Nephron (organoid): Measurements from ENCODE around the gene MAPK6.

ENCODE experiments used
- H3K27ac Mint-ChIP-seq, 3 experiments: 2 replicates each; pipeline ENCODE4 v1.8.0; 2020; ENCODE audit warnings: mixed read lengths in 3 of 3, mild to moderate bottlenecking in 2 of 3, moderate library complexity in 1 of 3
- H3K27me3 Mint-ChIP-seq: 2 replicates; pipeline ENCODE4 v1.8.0; 2021; ENCODE audit warnings: low read depth, mild to moderate bottlenecking, moderate library complexity, mixed read lengths
- H3K36me3 Mint-ChIP-seq: 2 replicates; pipeline ENCODE4 v1.8.0; 2020; ENCODE audit warnings: low read depth, mixed read lengths
- H3K4me1 Mint-ChIP-seq: 2 replicates; pipeline ENCODE4 v1.8.0; 2020; ENCODE audit warnings: mixed read lengths
- H3K4me3 Mint-ChIP-seq, 3 experiments: 2 replicates each; pipeline ENCODE4 v1.8.0; 2020; ENCODE audit warnings: mild to moderate bottlenecking in 3 of 3, mixed read lengths in 3 of 3, moderate library complexity in 2 of 3
- H3K9me3 Mint-ChIP-seq: 2 replicates; pipeline ENCODE4 v1.8.0; 2020; ENCODE audit warnings: mixed read lengths
- TF ChIP-seq, protein P1 (sequence below), 3 experiments: fragments of 200-600 bp; sonication (generic); IDR thresholded peaks; one replicate each; pipeline ENCODE4 v1.5.0; 2021; ENCODE audit warnings: antibody characterized with exemption in 3 of 3; ENCODE audit not compliant: unreplicated experiment in 3 of 3

Gene MAPK6

DNA sequence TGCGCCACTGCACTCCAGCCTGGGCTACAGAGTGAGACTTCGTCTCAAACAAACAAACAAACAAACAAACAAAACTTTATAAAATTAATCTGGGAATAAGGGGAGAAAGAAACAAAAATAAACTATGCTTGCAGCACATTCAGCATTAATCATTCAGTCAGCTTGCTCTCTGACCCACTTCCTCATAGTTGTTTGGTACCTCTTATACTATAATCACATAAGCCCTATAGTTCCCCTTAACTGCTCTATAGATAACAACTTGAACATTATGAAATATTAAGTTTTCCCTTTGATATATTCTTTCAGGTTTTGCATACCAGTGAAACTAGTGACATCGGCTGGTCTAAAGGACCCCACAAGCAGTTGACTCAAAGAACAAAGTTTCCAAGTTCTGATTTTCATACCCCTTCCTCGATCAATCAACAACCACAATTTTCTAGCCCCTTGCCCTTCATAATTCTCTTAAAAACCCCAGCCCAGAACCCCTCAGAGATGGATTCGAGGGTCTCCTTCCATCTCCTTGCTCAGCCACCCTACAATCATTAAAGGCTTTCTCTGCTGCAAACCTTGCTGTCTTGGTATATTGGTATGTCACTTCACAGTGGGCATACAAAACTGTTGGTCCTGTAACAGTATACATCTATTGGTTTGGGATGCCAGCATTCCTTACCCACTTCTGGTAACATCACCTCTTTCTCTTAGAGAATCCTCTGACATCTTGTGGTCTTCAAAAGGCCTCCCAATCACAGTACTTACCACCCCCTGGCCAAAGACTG lies 67.2 kb downstream of the MAPK6 start:
- Mint-ChIP-seq H3K27me3 (peaks cover 4% of the 10 kb centered on the region), H3K4me3 (no peak overlapping the region), H3K27ac (no peak overlapping the region), H3K9me3 (peaks cover 13% of the 10 kb centered on the region), H3K4me1 (no peaks in the 10 kb centered on the region), H3K36me3 (peaks cover 8% of the 10 kb centered on the region)
- TF ChIP-seq, protein P1, sequence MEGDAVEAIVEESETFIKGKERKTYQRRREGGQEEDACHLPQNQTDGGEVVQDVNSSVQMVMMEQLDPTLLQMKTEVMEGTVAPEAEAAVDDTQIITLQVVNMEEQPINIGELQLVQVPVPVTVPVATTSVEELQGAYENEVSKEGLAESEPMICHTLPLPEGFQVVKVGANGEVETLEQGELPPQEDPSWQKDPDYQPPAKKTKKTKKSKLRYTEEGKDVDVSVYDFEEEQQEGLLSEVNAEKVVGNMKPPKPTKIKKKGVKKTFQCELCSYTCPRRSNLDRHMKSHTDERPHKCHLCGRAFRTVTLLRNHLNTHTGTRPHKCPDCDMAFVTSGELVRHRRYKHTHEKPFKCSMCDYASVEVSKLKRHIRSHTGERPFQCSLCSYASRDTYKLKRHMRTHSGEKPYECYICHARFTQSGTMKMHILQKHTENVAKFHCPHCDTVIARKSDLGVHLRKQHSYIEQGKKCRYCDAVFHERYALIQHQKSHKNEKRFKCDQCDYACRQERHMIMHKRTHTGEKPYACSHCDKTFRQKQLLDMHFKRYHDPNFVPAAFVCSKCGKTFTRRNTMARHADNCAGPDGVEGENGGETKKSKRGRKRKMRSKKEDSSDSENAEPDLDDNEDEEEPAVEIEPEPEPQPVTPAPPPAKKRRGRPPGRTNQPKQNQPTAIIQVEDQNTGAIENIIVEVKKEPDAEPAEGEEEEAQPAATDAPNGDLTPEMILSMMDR (IDR thresholded peaks at IDR 0.05; ENCODE audit: unreplicated experiment in 3 of 3) = no peak

DNA sequence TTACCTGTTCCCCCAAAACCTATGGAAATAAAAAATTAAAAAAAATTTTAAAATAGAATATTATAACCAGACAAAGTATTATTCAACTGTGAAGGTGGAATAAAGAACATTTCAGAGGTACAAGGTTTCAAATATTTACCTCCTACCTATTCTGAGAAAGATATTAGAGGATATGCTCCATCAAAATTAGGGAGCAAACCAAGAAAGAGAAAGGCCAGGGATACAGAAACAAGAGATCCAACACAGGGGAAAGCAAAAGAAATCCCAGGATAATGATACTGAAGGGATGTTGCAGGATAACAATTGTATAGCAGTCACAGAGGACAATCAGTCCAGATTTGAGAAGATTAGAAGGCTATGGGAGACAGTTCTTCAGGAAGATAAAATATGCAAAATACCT lies 71.2 kb downstream of the MAPK6 start:
- peaks cover 8% of the 10 kb centered on the region for H3K36me3 Mint-ChIP-seq

DNA sequence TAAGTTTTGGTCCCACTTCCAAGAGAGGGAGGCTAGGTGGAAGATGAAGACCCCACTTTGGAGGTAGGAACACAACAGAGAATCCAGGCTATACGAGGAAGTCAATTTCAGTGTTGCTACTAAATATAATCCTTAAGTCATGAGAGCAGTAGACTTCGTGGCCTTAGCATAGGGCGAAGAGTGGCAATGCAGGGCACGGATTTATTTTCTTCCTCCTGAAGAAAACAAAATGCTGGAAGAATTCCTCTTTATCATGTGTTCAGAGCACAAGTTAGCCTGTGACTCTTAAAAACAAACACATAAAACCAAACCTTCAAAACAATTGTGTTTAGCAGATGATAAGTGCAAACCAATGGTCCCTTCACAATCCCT lies 74.1 kb downstream of the MAPK6 start:
- Mint-ChIP-seq H3K27me3 (peaks cover 4% of the 10 kb centered on the region), H3K9me3 (peaks cover 13% of the 10 kb centered on the region), H3K4me3 (peak overlapping the region in 1 of 3 experiments; percentile 5), H3K27ac (peak overlapping the region in 2 of 3 experiments; percentile 5 to 20), H3K4me1 (peaks cover 33% of the 10 kb centered on the region), H3K36me3 (peaks cover 8% of the 10 kb centered on the region)
- TF ChIP-seq, protein P1 (IDR thresholded peaks at IDR 0.05; ENCODE audit: unreplicated experiment in 3 of 3) = no peak

More for the DNA sequence above, 71.2 kb downstream of the MAPK6 start:
- TF ChIP-seq, protein P1 (IDR thresholded peaks at IDR 0.05; ENCODE audit: unreplicated experiment in 3 of 3) = no peak
- H3K9me3 Mint-ChIP-seq = peaks cover 13% of the 10 kb centered on the region
- peaks cover 4% of the 10 kb centered on the region for H3K27me3 Mint-ChIP-seq
- no peak overlapping the region for H3K27ac Mint-ChIP-seq
- no peak overlapping the region for H3K4me3 Mint-ChIP-seq
- peaks cover 16% of the 10 kb centered on the region for H3K4me1 Mint-ChIP-seq

DNA sequence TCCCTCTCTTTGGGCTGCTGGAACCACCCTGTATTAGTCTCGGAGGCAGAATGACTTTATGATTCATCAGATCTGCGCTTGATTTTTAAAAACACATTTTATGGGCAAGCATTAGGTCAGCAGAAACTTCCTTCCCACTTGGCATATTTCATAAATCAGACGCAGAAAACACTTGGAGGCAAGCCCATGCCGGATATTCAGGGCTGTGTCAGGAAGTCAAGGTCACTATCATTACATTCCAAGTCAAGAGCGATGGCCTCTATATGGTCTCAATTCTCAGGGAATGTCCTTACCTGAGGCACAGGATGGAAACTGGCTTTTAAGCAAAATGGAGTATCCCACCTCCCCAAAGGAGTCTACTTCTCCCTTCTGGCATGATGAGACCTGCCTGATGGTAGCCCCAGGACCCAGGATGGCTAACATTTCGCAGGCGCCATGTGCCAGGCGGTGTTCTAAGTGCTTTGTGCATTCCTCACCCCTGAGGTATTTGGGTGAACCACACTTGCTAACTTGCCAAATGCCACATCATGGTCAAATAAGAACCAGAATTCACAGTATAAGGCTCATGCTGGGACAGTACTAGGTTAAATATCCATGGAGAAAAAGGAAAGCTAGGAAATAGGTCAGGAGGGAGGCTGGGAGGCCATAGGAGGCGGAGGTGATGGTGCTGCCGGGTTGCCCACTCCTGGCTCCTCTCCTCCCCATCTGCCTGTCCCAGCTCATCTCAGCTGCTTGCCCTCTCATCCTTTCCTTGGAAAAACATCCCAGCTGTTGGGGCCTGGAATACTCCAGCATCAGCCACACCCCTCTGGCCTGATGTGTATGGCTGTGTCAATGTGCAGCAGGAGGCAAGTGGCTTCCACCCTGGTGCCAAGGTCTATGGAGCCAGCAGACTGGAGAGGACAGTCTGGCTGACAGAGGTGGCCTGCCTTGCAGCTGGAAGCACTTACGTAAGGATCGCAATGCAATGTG lies 74.8 kb downstream of the MAPK6 start:
- TF ChIP-seq, protein P1 (IDR thresholded peaks at IDR 0.05; ENCODE audit: unreplicated experiment in 3 of 3) = no peak
- peaks cover 4% of the 10 kb centered on the region for H3K27me3 Mint-ChIP-seq
- H3K27ac Mint-ChIP-seq = peak overlapping the region in 2 of 3 experiments; percentile 5 to 20
- H3K4me3 Mint-ChIP-seq = peak overlapping the region in 1 of 3 experiments; percentile 5
- H3K36me3 Mint-ChIP-seq = peaks cover 8% of the 10 kb centered on the region
- peaks cover 13% of the 10 kb centered on the region for H3K9me3 Mint-ChIP-seq
- H3K4me1 Mint-ChIP-seq = peaks cover 37% of the 10 kb centered on the region

DNA sequence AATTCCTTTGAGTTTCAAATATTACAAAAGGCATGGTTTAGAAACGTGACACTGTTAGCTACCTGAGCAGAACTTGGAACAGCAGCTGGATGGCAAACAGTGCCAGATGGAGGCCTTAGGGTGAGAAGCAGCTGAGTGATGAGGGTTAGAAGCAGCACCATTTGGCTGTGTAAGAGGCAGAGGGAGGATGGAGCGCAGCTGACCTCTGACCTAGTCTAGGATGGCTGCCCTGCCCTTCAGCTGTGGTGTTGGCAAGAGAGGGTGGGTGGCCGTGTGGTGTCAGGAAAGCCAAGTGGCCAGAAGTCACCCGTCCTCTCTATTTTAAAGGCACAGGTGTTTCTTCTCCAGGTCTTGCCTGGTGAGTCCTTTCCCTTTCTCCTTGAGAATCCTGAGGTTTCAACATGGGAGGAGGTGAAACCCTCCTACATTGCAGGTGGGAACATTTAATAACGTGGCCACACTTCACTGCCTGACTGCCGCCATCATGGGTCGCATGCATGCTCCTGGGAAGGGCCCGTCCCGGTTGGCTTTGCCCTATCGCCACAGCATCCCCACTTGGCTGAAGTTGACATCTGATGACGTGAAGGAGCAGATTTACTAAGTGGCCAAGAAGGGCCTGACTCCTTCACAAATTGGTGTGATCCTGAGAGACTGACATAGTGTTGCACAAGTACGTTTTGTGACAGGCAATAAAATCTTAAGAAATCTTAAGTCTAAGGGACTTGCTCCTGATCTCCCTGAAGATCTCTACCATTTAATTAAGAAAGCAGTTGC lies 76.0 kb downstream of the MAPK6 start:
- Mint-ChIP-seq H3K36me3 (peaks cover 3% of the 10 kb centered on the region), H3K27me3 (no peaks in the 10 kb centered on the region), H3K4me3 (no peak overlapping the region), H3K4me1 (peaks cover 42% of the 10 kb centered on the region), H3K9me3 (peaks cover 6% of the 10 kb centered on the region), H3K27ac (peak overlapping the region in 2 of 3 experiments; percentile 21 to 43)
- TF ChIP-seq, protein P1 (IDR thresholded peaks at IDR 0.05; ENCODE audit: unreplicated experiment in 3 of 3) = no peak
